Activated T-cell treated with anti-CD3 and anti-CD28 coated beads, Interleukin-2, amount 50 U/mL, for 4 hours (primary cell): ENCODE data around the gene XRCC2. TPM values are rescaled to one million over a fixed set of nuclear protein-coding genes. Genes with fewer than 3 reads are reported as not detected.

Experiments
- ATAC-seq, 2 donors: fragments of 200-7000 bp; cut with Tn5 transposase; one replicate each; pipeline ENCODE4 v1.10.0; 2021
- DNase-seq: peaks from one replicate; pipeline ENCODE4 v3.0.0-alpha.2; 2020
- H3K27me3 Mint-ChIP-seq: one replicate; pipeline ENCODE4 v1.8.0; 2021; ENCODE audit warnings: low read depth, mixed read lengths
- H3K36me3 Mint-ChIP-seq: one replicate; pipeline ENCODE4 v1.8.0; 2022; ENCODE audit warnings: mixed read lengths; ENCODE audit not compliant: insufficient read depth
- H3K4me1 Mint-ChIP-seq: one replicate; pipeline ENCODE4 v1.8.0; 2021; ENCODE audit warnings: low read depth, mixed read lengths
- H3K4me3 Mint-ChIP-seq: one replicate; pipeline ENCODE4 v1.8.0; 2021; ENCODE audit warnings: mild to moderate bottlenecking, moderate library complexity, mixed read lengths
- H3K9me3 Mint-ChIP-seq: one replicate; pipeline ENCODE4 v1.8.0; 2021; ENCODE audit warnings: mixed read lengths
- total RNA-seq, 3 donors: library from RNA; stranded (reverse); gene quantifications; one replicate each; pipeline ENCODE4 v1.2.1, GENCODE V29; 2021

XRCC2 gene
- total RNA-seq, 3 donors from 2014 or later, result 8.2 to 14.6 (median 11.4) TPM

DNA sequence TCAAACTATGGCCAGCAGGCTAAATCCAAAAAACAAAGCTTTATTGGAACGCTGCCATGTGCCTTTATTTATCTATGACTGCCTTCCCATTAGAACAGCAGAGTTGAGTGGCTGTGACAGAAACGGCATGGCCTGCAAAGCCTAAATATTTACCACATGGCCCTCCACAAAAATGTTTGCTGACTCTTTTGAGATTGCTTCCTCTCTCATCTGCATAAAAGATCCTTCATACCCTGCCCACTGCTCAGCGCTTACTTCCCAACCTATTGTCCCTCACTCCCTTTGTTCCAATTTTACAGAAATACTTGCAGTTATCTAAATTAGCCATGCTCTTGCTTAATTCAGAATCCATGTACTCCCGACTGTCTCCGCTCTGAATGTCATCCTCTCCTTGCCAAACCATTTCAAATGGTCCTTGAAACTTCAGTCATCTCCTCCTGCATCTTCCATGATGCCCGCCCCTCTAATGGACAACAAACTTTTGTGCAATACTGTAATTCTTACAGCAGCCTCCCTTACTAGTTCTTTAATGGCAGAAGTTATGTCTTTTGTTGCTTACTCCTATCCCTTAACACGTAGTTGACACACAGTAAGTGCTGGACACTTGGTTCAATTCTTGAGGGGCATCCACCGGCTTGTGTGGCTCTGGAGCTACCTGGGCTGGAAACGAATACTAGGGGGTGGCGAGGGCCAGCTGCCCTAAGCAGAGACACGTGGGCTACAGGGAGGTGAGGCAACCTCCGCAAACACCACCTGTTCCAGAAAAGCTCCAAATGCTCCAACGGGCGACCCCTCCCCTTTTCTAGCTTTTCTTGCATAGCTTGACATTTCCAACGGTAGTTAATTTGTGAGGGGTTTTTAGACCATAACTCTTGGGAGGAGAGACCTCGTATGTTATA is 832 bp downstream of the XRCC2 start:
- Mint-ChIP-seq H3K27me3 (no peaks in the 10 kb centered on the region), H3K4me3 (peak overlapping the region; percentile 92), H3K9me3 (no peaks in the 10 kb centered on the region), H3K36me3 (no peaks in the 10 kb centered on the region), H3K4me1 (peaks cover 10% of the 10 kb centered on the region)
- DNase-seq (no peak), ATAC-seq (peak; percentile 25 to 28)

- Mint-ChIP-seq H3K4me1 (peaks cover 10% of the 10 kb centered on the region), H3K9me3 (no peaks in the 10 kb centered on the region), H3K4me3 (no peak overlapping the region), H3K27me3 (no peaks in the 10 kb centered on the region), H3K36me3 (no peaks in the 10 kb centered on the region)
- ATAC-seq (no peak), DNase-seq (no peak)
Measured at GRCh38 chr7:152673897-152674296, 2.0 kb downstream of the XRCC2 start.

GRCh38 chr7:152672626-152673025 is 3.3 kb downstream of the XRCC2 start:
- Mint-ChIP-seq H3K4me1 (peaks cover 12% of the 10 kb centered on the region), H3K9me3 (no peaks in the 10 kb centered on the region), H3K36me3 (no peaks in the 10 kb centered on the region), H3K4me3 (no peak overlapping the region), H3K27me3 (no peaks in the 10 kb centered on the region)
- DNase-seq (no peak), ATAC-seq (no peak)

DNA sequence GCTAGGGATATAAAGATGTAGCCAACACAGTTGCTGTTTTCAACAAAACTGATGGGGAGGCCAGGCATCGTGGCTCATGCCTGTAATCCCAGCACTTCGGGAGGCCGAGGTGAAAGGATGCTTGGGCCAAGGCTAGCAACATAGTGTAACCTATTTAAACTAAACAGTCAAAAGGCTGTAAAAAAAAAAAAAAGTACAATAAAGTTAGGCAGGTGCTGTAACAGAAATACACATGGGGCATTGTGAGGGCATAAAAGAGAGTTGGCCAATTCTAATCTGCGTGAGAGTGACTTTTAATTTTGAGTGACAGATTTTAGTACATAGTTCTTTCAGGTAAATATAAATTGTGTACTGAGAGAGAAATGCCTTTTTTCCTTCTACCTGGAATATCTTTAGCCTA is 6.2 kb downstream of the XRCC2 start:
- no peak for DNase-seq
- ATAC-seq, result no peak
- Mint-ChIP-seq H3K9me3 (no peaks in the 10 kb centered on the region), H3K36me3 (no peaks in the 10 kb centered on the region), H3K4me1 (peaks cover 2% of the 10 kb centered on the region), H3K27me3 (no peaks in the 10 kb centered on the region), H3K4me3 (no peak overlapping the region)

- ATAC-seq (no peak), DNase-seq (no peak)
- peaks cover 2% of the 10 kb centered on the region for H3K4me1 Mint-ChIP-seq
- H3K36me3 Mint-ChIP-seq, result no peaks in the 10 kb centered on the region
- H3K9me3 Mint-ChIP-seq, result no peaks in the 10 kb centered on the region
- no peak overlapping the region for H3K4me3 Mint-ChIP-seq
- no peaks in the 10 kb centered on the region for H3K27me3 Mint-ChIP-seq
Measured at GRCh38 chr7:152668975-152669374, 7.0 kb downstream of the XRCC2 start.

DNA sequence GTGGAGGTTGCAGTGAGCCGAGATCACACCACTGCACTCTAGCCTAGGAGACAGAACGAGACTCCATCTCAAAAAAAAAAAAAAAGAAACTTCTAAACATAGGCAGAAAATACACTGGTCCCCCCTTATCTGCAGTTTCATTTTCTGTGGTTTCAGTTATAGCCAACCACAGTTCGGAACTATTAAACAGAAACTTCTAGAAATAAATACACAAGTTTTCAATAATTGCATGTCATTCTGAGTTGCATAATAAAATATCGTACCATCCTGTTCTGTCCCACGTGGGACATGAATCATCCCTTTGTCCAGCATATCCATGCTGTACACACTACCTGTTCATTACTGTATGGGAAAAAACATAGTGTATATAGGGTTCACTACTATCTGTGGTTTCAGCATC is 8.0 kb downstream of the XRCC2 start:
- peaks cover 2% of the 10 kb centered on the region for H3K4me1 Mint-ChIP-seq
- H3K4me3 Mint-ChIP-seq, result no peak overlapping the region

GRCh38 chr7:152666078-152666477 is 9.9 kb downstream of the XRCC2 start:
- no peaks in the 10 kb centered on the region for H3K36me3 Mint-ChIP-seq
- no peak overlapping the region for H3K4me3 Mint-ChIP-seq
- H3K4me1 Mint-ChIP-seq, result peaks cover 2% of the 10 kb centered on the region
- no peak for DNase-seq
- ATAC-seq, result no peak
- H3K27me3 Mint-ChIP-seq, result no peaks in the 10 kb centered on the region
- H3K9me3 Mint-ChIP-seq, result no peaks in the 10 kb centered on the region

More for the DNA sequence above, 8.0 kb downstream of the XRCC2 start:
- Mint-ChIP-seq H3K36me3 (no peaks in the 10 kb centered on the region), H3K27me3 (no peaks in the 10 kb centered on the region), H3K9me3 (no peaks in the 10 kb centered on the region)
- DNase-seq (no peak), ATAC-seq (no peak)

- Mint-ChIP-seq H3K4me3 (no peak overlapping the region), H3K9me3 (no peaks in the 10 kb centered on the region), H3K36me3 (no peaks in the 10 kb centered on the region), H3K27me3 (no peaks in the 10 kb centered on the region), H3K4me1 (peaks cover 2% of the 10 kb centered on the region)
- ATAC-seq (no peak), DNase-seq (no peak)
Measured at GRCh38 chr7:152664636-152665035, 11.3 kb downstream of the XRCC2 start.

DNA sequence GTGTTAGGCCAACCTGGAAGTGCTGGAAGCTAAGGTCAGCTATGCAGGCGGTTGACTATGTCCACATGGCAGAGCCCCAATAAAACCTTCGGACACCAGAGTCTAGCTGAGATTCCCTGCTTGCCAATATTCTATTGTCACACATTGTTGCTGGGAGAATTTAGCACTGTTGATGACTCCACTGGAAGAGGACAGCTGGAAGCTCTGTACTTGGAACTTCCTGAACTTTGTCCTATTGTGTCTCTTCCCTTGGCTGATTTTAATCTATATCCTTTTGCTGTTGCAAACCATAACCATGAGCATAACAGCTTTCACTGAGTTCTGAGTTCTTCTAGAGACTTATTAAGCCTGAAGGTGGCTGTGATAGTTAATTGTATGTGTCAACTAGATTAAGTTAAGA is 12.0 kb downstream of the XRCC2 start:
- no peaks in the 10 kb centered on the region for H3K9me3 Mint-ChIP-seq

DNA sequence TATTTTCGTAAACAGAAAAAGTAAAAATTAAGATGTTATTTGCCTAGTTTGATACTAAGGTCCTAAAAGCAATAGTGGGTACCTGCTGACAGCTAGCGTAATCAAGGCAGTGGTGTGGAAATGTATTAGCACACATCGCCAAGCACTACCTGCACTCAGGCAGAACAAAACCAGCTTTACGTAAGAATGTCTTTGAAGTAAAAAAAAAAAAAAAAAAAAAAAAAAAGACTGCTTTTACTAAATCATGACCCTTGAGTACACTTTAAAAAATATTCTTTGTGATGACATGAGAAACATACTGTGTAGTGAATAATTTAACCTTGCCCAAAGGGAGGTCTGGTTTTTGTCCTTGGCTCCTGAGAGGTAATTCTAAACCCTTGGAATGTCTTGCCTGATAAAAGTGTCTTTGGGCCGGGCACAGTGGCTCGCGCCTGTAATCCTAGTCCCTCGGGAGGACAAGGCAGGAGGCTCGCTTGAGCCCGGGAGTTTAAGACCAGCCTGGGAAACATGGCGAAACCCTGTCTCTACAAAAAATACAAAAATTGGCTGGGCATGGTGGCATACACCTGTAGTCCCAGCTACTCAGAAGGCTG is 12.7 kb downstream of the XRCC2 start:
- ATAC-seq, result no peak
- Mint-ChIP-seq H3K27me3 (no peaks in the 10 kb centered on the region), H3K9me3 (no peaks in the 10 kb centered on the region), H3K36me3 (peaks cover 3% of the 10 kb centered on the region), H3K4me1 (peaks cover 1% of the 10 kb centered on the region), H3K4me3 (no peak overlapping the region)
- no peak for DNase-seq

More for the DNA sequence above, 12.0 kb downstream of the XRCC2 start:
- ATAC-seq (no peak), DNase-seq (no peak)
- H3K36me3 Mint-ChIP-seq, result no peaks in the 10 kb centered on the region
- H3K27me3 Mint-ChIP-seq, result no peaks in the 10 kb centered on the region
- peaks cover 2% of the 10 kb centered on the region for H3K4me1 Mint-ChIP-seq
- H3K4me3 Mint-ChIP-seq, result no peak overlapping the region

DNA sequence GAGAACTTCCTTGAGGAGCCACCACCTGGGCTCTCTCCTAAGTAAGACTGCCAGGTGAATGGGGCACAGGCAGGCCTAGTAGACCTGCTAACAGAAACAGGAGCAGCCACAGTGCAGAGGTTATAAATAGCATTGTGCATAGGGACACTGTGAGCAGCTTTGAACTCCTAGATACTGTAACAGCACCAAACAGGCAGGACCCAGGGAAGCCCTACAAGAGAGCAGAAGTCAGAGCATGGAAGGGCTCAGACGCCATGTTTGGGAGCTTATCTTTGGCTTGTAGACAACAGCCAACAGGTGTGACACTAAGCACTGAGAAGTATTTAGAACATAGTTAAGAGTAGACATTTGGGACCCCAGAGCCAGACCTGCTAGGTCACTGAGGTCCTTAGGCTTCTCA is 14.5 kb downstream of the XRCC2 start:
- no peaks in the 10 kb centered on the region for H3K9me3 Mint-ChIP-seq
- peaks cover 3% of the 10 kb centered on the region for H3K36me3 Mint-ChIP-seq
- H3K4me1 Mint-ChIP-seq, result no peaks in the 10 kb centered on the region
- ATAC-seq (no peak), DNase-seq (no peak)
- no peaks in the 10 kb centered on the region for H3K27me3 Mint-ChIP-seq
- no peak overlapping the region for H3K4me3 Mint-ChIP-seq

DNA sequence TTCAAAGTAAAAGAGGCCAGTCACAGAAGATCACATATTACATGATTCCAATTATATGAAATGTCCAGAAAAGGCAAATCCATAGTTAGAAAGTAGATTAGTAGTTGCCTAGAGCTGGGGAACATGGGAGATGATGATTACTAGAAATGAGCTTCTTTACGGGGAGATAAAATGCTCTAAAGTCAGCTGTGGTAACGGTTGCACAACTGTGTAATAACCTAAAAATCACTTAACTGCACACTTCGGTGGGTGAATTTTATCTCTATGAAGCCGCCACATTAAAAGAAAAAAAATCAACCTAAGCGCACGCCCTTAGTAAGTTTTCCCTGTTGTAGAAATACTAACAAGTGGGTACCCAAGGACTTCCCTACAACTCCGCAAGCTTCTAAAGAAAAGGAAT is 15.9 kb downstream of the XRCC2 start:
- H3K4me1 Mint-ChIP-seq, result no peaks in the 10 kb centered on the region
- no peaks in the 10 kb centered on the region for H3K9me3 Mint-ChIP-seq
- DNase-seq (no peak), ATAC-seq (no peak)
- peaks cover 3% of the 10 kb centered on the region for H3K36me3 Mint-ChIP-seq
- no peaks in the 10 kb centered on the region for H3K27me3 Mint-ChIP-seq
- no peak overlapping the region for H3K4me3 Mint-ChIP-seq

- no peaks in the 10 kb centered on the region for H3K27me3 Mint-ChIP-seq
- H3K9me3 Mint-ChIP-seq, result no peaks in the 10 kb centered on the region
- DNase-seq (no peak), ATAC-seq (no peak)
- H3K4me3 Mint-ChIP-seq, result no peak overlapping the region
- peaks cover 3% of the 10 kb centered on the region for H3K36me3 Mint-ChIP-seq
- H3K4me1 Mint-ChIP-seq, result no peaks in the 10 kb centered on the region
Measured at GRCh38 chr7:152654971-152655370, 21.0 kb downstream of the XRCC2 start.

- H3K9me3 Mint-ChIP-seq, result peaks cover 6% of the 10 kb centered on the region
- ATAC-seq (no peak), DNase-seq (no peak)
- no peaks in the 10 kb centered on the region for H3K27me3 Mint-ChIP-seq
- no peaks in the 10 kb centered on the region for H3K4me1 Mint-ChIP-seq
- H3K4me3 Mint-ChIP-seq, result no peak overlapping the region
- H3K36me3 Mint-ChIP-seq, result peaks cover 5% of the 10 kb centered on the region
Measured at GRCh38 chr7:152649220-152649619, 26.7 kb downstream of the XRCC2 start.

DNA sequence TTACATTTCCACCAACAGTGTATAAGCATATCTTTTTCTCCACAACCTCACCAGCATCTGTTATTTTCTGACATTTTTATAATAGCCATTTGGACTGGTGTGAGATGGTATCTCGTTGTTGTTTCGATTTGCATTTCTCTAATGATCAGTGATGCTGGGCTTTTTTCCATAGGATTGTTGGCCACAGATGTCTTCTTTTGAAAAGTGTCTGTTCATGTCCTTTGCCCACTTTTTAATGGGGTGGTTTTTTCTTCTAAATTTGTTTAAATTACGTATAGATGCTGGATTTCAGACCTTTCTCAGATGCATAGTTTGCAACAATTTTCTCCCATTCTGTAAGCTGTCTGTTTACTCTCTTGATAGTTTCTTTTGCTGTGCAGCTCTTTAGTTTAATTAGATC is 28.9 kb downstream of the XRCC2 start:
- no peaks in the 10 kb centered on the region for H3K27me3 Mint-ChIP-seq
- no peak for DNase-seq
- no peak for ATAC-seq
- peaks cover 6% of the 10 kb centered on the region for H3K9me3 Mint-ChIP-seq
- no peak overlapping the region for H3K4me3 Mint-ChIP-seq
- H3K36me3 Mint-ChIP-seq, result peaks cover 5% of the 10 kb centered on the region
- H3K4me1 Mint-ChIP-seq, result no peaks in the 10 kb centered on the region
